Measurements from ENCODE around the gene CTSO. TPM values are rescaled to one million over a fixed set of nuclear protein-coding genes. Genes with fewer than 3 reads are reported as not detected.
A peak's percentile ranks its signal among the peaks of the same experiment; 100 is the strongest.
"Not testable (repeated sequence)": the region's sequence is repeated elsewhere in the genome, so short reads cannot be mapped to it uniquely, and the experiment has no call there.

CTSO gene
- total RNA-seq, 1 donor from 2014 or later: 7.6 TPM

DNA sequence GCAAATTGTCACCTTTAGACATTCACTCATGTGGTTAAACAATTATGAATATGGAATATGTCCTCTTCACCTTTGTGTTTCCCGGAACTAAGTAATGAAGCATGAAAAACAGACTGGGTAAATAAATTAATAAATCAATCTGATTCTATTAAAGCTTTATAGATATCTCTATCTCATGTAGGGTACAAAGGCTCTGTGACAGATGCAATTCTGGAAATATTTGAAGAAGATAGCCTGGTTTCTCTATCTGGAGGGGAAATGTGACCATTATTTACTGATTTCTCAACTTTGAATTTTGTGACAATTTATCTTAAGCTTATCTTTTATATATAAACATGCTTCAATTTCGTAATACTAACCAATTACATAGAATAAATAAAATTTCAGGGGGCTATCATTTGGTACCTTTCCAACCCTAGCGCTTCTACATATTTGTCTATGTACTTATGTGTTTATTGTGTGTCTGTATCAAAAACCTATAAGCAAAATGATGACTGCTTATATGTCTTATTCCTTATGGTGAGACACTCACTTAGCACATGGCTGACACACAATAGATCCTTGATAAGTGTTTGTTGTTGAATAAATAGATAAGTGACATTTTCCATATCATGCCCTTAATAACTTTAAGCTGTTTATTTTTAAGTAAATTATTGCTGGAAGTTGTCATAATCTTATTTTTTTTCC lies 9.9 kb downstream of the CTSO start:
- H3K4me1 Mint-ChIP-seq: peaks cover 8% of the 10 kb centered on the region
- no peak overlapping the region for H3K4me3 Mint-ChIP-seq
- TF ChIP-seq, protein P1, sequence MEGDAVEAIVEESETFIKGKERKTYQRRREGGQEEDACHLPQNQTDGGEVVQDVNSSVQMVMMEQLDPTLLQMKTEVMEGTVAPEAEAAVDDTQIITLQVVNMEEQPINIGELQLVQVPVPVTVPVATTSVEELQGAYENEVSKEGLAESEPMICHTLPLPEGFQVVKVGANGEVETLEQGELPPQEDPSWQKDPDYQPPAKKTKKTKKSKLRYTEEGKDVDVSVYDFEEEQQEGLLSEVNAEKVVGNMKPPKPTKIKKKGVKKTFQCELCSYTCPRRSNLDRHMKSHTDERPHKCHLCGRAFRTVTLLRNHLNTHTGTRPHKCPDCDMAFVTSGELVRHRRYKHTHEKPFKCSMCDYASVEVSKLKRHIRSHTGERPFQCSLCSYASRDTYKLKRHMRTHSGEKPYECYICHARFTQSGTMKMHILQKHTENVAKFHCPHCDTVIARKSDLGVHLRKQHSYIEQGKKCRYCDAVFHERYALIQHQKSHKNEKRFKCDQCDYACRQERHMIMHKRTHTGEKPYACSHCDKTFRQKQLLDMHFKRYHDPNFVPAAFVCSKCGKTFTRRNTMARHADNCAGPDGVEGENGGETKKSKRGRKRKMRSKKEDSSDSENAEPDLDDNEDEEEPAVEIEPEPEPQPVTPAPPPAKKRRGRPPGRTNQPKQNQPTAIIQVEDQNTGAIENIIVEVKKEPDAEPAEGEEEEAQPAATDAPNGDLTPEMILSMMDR (IDR thresholded peaks at IDR 0.05; ENCODE audit: unreplicated experiment): no peak
- no peak for DNase-seq (ENCODE audit: low spot score in 2 of 2, unreplicated experiment in 2 of 2)
- H3K9me3 Mint-ChIP-seq: no peaks in the 10 kb centered on the region
- no peaks in the 10 kb centered on the region for H3K36me3 Mint-ChIP-seq
- H3K27ac Mint-ChIP-seq: no peak overlapping the region
- H3K27me3 Mint-ChIP-seq (ENCODE audit: low read depth): no peaks in the 10 kb centered on the region

DNA sequence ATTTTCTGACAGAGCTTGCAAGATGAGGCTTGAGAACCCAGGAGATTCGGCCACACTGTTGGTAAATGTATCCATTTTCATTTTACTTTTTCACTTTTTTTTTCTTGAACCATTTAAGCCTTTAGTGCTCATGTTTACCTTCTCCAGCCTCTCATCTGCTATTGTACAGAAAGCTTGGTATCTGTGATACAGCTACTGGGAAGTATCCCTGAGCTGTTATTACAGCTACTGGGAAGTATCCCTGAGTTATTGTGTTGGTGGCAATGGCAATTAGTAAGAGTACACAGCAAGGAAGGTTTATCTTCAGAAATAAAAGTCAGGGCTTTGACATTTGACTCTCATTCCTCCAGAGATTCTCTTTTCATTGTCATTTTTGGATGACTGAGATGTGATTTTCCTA lies 11.8 kb downstream of the CTSO start:
- no peak overlapping the region for H3K27ac Mint-ChIP-seq
- TF ChIP-seq, protein P1 (IDR thresholded peaks at IDR 0.05; ENCODE audit: unreplicated experiment): no peak
- no peak for DNase-seq (ENCODE audit: low spot score in 2 of 2, unreplicated experiment in 2 of 2)
- H3K4me3 Mint-ChIP-seq: no peak overlapping the region
- H3K36me3 Mint-ChIP-seq: no peaks in the 10 kb centered on the region
- H3K27me3 Mint-ChIP-seq (ENCODE audit: low read depth): no peaks in the 10 kb centered on the region
- H3K4me1 Mint-ChIP-seq: peaks cover 10% of the 10 kb centered on the region
- H3K9me3 Mint-ChIP-seq: no peaks in the 10 kb centered on the region

DNA sequence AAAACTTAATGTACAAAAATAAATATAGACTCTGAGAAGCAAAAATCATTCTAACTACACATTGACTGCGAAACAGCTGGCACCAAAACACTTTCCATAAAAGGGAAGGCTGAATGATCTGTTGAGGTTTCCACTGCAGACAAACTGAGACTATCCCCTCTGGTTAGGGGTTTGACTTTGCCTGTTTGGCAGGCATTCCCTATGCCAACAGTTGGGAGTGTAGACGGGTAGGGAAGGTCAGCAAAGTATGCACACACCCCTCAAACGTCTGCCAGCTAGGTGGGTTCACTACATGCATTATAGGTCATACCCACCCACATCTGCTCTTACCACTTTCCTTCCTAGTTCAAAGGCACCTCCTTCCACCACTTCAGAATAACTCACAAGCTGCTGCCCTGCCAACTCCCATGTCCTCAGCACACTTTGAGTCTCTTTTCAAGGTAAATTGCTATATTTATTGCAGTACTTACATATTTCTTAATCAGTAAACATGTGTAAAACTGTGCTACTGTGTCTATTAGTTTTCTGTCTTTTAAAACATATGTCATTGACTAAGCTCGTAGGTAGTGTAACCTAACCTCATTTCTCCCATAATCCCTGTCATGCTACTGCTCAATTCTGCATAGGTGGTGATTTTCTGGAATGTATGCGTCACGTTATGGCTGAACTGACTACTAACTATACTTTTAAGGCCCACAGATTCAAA lies 12.4 kb downstream of the CTSO start:
- TF ChIP-seq, protein P1 (IDR thresholded peaks at IDR 0.05; ENCODE audit: unreplicated experiment): no peak
- no peaks in the 10 kb centered on the region for H3K36me3 Mint-ChIP-seq

DNA sequence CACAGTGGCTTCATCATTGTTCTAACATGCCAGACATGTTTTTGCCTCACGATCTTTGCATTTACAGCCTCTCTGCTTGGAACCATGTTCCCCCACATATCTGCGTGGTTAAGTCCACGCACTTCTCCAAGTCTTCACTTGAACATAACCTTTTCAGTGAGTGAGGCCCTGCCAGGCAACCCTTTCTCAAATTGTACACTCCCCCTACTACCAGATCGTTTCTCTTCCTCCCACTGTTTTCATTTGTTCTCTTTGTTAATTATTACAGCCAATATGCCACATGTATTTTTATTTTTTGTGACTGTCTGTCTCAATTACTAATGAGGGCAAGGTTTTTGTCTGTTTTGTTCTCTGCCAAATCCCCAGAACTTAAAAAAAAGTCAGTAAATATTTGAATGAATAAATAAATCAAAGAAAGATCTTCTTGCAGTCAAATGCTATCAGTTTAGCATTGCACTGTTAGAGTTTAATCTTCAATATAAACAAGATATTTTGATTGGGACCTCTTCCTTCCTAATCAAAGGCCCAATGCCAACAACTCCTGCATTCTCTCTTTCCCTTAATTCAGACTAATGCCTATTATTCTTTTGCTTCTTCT lies 18.2 kb downstream of the CTSO start:
- TF ChIP-seq, protein P1 (IDR thresholded peaks at IDR 0.05; ENCODE audit: unreplicated experiment): no peak
- H3K27me3 Mint-ChIP-seq (ENCODE audit: low read depth): no peaks in the 10 kb centered on the region
- H3K4me1 Mint-ChIP-seq: peaks cover 20% of the 10 kb centered on the region
- H3K4me3 Mint-ChIP-seq: no peak overlapping the region
- peaks cover 20% of the 10 kb centered on the region for H3K9me3 Mint-ChIP-seq
- DNase-seq (ENCODE audit: low spot score in 2 of 2, unreplicated experiment in 2 of 2): no peak
- H3K36me3 Mint-ChIP-seq: peaks cover 17% of the 10 kb centered on the region
- H3K27ac Mint-ChIP-seq: peak overlapping the region; percentile 19

More for the DNA sequence above, 12.4 kb downstream of the CTSO start:
- Mint-ChIP-seq H3K27ac (no peak overlapping the region), H3K4me1 (peaks cover 11% of the 10 kb centered on the region), H3K4me3 (no peak overlapping the region), H3K27me3 (ENCODE audit: low read depth) (no peaks in the 10 kb centered on the region), H3K9me3 (no peaks in the 10 kb centered on the region)
- DNase-seq (ENCODE audit: low spot score in 2 of 2, unreplicated experiment in 2 of 2): no peak

DNA sequence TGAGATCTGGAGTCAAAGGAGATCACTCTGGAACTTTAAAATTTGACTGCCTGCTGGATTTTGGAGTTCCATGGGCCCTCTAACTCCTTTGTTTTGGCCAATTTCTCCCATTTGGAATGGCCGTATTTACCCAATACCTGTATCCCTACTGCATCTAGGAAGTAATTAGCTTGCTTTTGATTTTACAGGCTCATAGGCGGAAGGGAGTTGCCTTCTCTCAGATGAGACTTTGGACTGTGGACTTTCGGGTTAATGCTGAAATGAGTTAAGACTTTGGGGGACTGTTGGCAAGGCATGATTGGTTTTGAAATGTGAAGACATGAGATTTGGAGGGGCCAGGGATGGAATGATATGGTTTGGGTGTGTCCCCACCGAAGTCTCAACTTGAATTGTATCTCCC lies 19.0 kb downstream of the CTSO start:
- peaks cover 29% of the 10 kb centered on the region for H3K9me3 Mint-ChIP-seq
- peaks cover 22% of the 10 kb centered on the region for H3K36me3 Mint-ChIP-seq
- not testable (repeated sequence) for H3K27me3 Mint-ChIP-seq (ENCODE audit: low read depth); DNase-seq (ENCODE audit: low spot score in 2 of 2, unreplicated experiment in 2 of 2); H3K27ac Mint-ChIP-seq; H3K4me3 Mint-ChIP-seq
- peaks cover 20% of the 10 kb centered on the region for H3K4me1 Mint-ChIP-seq

DNA sequence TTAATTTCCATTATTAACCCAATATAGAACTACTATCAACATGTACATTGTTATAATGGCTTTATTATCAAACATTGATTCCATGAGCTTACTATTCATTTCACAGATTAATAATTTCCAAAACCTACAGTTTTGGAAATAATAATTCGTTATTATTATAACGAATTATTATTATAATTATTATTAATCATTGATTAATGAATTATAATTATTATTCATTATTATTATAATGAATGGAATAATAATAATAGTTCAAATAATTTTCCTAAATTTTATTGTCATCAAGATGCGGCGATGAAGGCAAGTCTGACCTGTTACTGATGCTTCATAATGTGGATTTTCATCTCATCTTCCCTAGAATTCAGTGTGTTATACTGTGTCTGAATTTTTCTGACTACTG lies 22.0 kb downstream of the CTSO start:
- H3K9me3 Mint-ChIP-seq: peaks cover 39% of the 10 kb centered on the region
- H3K4me3 Mint-ChIP-seq: no peak overlapping the region
- H3K4me1 Mint-ChIP-seq: peaks cover 13% of the 10 kb centered on the region
- H3K27ac Mint-ChIP-seq: no peak overlapping the region
- peaks cover 32% of the 10 kb centered on the region for H3K36me3 Mint-ChIP-seq
- TF ChIP-seq, protein P1 (IDR thresholded peaks at IDR 0.05; ENCODE audit: unreplicated experiment): no peak
- no peaks in the 10 kb centered on the region for H3K27me3 Mint-ChIP-seq (ENCODE audit: low read depth)
- no peak for DNase-seq (ENCODE audit: low spot score in 2 of 2, unreplicated experiment in 2 of 2)

Measured in mesothelial cell of epicardium (in vitro differentiated cells).